Raji (cell line): ENCODE results near the gene MAGI1.

Experiments used
- POLR2A ChIP-seq: IDR thresholded peaks from 2 replicates; pipeline ENCODE4 v1.6.1; 2011; ENCODE audit warnings: low read depth, low read length, control low read depth; ENCODE audit not compliant: insufficient read depth

Gene MAGI1

GRCh38 chr3:65577843-65578430, 460.8 kb downstream of the MAGI1 start:
- TF ChIP-seq POLR2A: no peak

DNA sequence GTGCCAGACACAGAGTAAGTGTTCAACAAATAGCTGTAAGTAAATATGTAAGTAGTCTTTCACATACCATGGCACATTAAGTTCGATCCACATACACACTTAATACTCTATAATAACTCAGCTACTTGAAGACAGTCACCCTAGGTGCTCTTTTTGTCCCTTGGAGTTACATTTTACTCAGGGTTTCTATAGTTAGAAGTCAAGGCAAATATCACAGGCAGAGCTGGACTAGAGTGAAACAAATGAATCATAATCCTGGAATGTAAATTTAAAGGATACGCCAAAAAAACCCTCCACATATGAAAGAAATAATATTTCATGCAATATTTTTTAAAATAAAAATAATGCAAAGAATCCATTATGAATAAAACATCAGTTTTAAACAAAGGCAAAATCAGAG, 461.8 kb downstream of the MAGI1 start:
- no peak for TF ChIP-seq POLR2A

GRCh38 chr3:65576228-65576627, 462.5 kb downstream of the MAGI1 start:
- TF ChIP-seq POLR2A: no peak

GRCh38 chr3:65575376-65575840, 463.3 kb downstream of the MAGI1 start:
- no peak for TF ChIP-seq POLR2A

GRCh38 chr3:65573548-65574116, 465.1 kb downstream of the MAGI1 start:
- no peak for TF ChIP-seq POLR2A

DNA sequence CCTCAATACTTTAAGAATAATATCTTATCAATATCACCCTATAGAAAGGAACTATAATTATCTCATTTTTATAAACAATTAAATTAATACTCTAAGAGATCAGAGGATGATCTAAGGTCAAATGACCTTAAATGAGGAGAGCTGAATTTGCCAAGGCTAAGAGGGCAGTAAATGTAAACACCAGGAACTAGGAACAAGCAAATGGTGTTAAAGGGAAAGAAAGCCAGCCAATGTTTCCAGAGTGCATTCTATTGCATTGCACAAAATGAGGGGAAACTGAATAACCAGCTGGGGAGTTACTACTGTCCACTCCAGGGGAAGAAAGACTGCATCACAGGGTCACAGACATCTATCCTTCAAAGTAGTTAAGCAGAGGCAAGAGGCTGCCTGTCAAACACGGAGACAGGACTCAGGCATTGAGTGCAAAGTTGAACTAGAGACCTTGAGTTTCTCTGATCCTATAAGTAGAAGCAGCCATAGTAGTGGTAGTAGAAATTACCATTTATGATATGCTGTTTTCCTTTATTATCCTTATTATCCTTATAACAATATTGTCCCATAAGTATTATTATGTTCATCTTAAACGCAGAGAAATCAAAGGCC, 466.4 kb downstream of the MAGI1 start:
- no peak for TF ChIP-seq POLR2A

GRCh38 chr3:65569845-65570405, 468.8 kb downstream of the MAGI1 start:
- TF ChIP-seq POLR2A: no peak

DNA sequence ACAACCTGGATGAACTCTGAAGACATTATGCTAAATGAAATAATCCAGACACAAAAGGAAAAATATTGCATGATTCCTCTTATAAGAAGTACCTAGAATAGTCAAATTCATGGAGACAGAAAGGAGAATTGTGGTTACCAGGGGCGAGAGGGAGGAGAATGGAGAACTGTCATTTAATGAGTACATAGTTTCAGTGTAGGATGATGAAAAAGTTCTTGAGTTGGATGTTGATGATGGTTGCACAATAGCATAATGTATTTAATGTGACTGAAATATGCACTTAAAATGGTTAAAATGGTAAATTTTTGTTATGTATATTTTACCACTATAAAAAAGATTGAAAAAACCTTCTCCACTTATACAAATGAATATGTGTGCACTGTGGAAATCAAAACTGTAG, 469.6 kb downstream of the MAGI1 start:
- TF ChIP-seq POLR2A: no peak

DNA sequence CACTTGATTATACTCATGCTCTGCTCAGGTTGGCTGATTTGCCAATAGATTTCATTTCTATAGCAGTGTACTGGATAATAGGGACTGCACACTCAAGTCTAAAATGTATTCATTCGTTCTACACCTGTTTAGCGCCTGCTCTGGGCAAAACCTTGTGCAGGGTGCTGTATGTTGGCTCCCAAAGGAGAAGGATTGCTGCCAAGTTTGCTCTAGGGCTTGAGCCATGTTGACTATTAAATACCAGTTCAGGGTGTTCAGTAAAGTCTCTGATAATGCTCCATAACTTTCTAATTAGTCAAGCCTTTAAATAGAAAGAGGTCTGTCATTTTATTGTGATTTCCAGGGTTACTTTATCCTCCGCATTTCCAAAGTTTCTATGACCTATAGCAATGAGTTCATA, 470.2 kb downstream of the MAGI1 start:
- no peak for TF ChIP-seq POLR2A

- TF ChIP-seq POLR2A: no peak
Measured at GRCh38 chr3:65564483-65564882, 474.2 kb downstream of the MAGI1 start.

GRCh38 chr3:65563861-65564260, 474.9 kb downstream of the MAGI1 start:
- no peak for TF ChIP-seq POLR2A

DNA sequence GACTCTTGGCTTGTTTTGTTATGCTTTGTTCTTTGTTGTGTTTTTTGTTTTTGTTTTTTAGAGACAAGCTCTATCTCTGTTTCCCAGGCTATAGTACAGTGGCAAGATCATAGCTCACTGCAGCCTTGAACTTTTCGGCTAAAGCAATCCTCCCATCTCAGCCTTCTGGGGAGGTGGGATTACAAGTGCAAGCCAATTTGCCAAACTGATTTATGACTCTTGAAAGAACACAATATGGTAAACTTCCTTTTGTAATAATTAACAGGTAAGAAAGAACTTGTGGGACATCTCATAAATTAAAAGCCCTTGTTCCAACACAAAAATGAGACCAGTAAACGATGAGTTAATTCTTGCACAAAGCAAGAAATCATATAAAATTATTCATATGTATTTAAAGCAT, 476.3 kb downstream of the MAGI1 start:
- TF ChIP-seq POLR2A: no peak

GRCh38 chr3:65561617-65562016, 477.1 kb downstream of the MAGI1 start:
- no peak for TF ChIP-seq POLR2A

DNA sequence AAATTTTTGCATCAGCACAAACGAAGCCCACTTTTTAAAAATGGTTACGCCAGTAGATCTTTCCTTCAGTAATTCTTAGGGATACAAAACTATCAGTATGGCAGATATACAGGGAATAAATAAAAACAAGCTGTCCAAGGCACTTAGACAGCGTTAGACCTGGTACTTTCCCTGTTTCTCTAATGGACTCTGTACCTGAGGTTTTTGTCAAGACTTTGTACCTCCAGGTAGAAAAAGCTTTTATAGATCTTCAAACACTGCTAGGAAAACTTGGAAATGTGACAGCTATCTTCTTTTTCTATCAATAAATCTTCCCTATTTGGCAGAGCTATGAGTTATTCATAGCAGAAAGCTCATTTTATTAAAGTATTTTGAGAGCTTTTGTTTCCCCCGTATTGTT, 477.8 kb downstream of the MAGI1 start:
- TF ChIP-seq POLR2A: no peak

DNA sequence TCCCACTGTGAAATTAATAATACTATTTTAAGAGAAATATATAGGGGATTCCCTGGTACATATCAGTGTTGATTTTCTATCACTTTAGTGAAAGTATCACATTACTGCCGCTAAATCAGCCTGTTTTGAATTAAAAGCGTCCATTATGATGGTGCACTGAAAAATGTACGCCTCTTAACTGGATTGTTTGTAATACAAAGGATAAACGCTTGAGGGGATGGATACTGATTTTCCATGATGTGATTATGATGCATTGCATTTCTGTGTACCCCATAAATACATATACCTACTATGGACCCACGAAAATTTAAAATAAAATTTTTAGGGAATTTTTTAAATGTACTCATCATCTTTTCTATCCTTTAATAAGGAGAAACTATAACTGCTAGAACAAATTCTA, 478.6 kb downstream of the MAGI1 start:
- no peak for TF ChIP-seq POLR2A

- no peak for TF ChIP-seq POLR2A
Measured at GRCh38 chr3:65559643-65560042, 479.1 kb downstream of the MAGI1 start.
